Endometrial microvascular endothelial cells (primary cell): ENCODE data around the gene NPY5R. TPM values are rescaled to one million over a fixed set of nuclear protein-coding genes. Genes with fewer than 3 reads are reported as not detected.

ENCODE experiments used
- in situ Hi-C: cut with HindIII; loops from 2 replicates; pipeline ENCODE4 v1.10.0; 2017; ENCODE audit warnings: low sequenced_read_pairs, low pct_unique_long_range_greater_than_20kb; ENCODE audit errors: inconsistent ontology term
- total RNA-seq: library from RNA; depleted of rRNA; stranded (reverse); fragments of >200 nt; gene quantifications from one replicate; pipeline ENCODE4 v1.2.3, GENCODE V29; 2015; ENCODE audit errors: inconsistent ontology term

The NPY5R gene
- total RNA-seq, result not detected

DNA sequence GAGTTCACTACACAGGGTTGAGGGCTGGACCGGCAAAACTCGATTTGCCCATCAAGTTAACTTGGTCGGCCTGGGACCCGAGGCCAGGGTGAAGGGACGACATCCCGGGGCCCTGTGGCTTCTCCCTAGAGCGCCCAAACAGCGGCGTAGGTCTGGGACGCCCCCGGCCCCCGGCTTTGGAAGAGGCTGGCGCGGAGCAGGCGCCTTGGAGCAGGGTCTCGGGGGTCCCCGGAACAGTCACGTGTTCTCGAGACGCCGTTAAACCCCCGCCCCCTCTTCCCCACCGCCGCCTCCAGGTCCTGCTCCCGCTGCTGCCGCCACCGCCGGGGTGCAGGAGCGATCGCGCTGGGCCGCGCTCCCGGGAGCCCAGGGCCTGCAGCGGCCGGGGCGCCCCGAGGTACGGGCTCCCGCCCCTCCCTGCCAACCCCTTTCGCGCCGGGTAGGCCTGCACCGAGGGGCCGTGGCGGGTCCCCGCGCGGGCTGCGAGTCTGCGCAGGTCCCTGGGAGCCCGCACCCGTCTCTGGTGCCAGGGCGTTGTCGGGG, at the start of gene NPY5R:
Gene NPY5R (plus strand): TSS at position 289 of the 543 bp plus-strand sequence. CDS start 6,382 bp downstream, outside the sequence.
- in situ Hi-C loops, result no loop called here

DNA sequence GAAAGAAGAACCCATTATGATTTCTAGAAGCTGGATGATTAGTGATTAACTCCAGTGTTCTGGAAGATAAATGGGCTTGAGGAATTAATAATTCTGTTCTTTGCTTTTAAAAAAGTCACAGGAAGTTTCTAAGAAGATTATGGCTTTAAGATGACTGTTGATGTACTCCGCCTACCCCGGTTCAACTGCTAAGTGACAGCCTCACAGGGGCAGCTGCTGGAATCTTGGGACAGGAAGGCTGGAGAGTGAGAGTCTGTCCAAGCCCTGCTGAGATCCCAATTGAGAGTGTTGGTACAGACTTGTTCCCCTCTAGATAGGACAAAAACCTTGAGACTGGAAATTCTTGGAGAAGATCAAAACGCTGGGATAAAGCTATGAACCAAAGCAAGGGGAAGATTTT, 48.6 kb upstream of the NPY5R start:
- in situ Hi-C loops, result no loop called here

DNA sequence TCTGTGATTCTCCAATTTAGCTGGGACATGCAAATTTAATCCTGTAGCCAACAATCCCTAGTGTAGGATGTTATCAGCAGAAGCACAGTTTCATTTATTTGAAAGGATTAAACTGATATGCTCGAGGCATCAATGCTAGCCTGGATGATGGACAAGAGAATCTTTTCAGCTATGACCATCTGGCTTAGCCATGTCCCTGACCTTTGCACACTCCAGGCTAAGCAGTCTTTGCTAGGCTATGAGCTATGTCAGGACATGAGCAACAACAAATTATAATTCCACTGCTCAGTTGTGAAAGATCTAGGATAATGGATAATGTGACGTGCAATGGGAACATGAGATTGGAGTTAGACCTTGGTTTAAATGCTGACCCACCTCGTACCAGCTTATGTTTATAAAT, 43.2 kb upstream of the NPY5R start:
- in situ Hi-C loops, result no loop called here

DNA sequence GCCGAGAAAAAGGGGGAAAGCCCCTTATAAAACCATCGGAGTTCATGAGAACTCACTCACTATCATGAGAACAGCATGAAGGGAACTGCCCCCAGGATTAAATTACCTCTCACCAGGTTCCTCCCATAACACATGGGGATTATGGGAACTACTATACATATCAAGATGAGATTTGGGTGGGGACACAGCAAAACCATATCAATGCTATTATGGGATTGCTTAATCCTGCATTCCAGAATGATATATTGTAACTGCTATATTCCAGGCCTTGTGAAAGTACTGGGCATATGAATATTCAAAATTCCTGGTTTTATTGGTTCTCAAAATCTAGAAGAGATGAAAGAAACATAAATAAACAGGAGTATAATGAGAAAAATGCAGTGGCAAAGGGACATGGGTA, 40.6 kb upstream of the NPY5R start:
- in situ Hi-C loops, result no loop called here

DNA sequence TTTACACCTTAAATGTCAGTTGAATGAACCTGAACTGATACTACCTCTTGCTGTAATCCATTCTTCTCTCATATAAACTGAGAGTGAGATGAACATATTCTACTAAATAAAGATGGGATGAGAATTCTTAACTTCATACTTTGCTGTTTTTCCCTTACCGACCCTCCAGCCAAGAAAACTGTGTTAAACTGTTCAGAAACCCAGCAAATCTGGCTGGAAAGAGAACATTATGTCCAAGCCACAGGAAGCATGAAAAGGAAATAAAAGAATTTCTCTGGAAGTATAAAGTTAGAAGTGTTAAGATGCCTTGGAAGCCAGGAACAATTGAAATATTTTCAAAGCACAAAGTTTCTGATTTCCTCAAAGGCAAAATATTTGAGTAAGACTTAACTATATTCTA, 34.2 kb upstream of the NPY5R start:
- in situ Hi-C loops, result no loop called here

DNA sequence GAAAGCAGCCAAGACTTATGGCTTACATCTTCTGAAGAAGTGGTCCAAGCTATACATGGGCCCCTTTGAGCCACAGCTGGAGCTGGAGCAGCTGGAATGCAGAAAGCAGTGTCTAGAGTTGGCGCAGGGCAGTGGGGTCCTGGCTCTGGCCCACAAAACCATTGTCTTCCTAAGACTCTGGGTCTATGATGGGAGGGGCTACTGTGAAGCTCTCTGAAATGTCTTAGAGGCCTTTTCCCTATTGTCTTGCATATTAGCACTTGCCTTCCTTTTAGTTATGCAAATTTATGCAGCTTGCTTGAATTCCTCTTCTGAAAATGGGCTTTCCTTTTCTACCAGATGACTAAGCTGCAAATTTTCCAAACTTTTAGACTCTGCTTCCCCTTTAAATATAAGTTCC, 26.6 kb upstream of the NPY5R start:
- in situ Hi-C loops, result no loop called here

DNA sequence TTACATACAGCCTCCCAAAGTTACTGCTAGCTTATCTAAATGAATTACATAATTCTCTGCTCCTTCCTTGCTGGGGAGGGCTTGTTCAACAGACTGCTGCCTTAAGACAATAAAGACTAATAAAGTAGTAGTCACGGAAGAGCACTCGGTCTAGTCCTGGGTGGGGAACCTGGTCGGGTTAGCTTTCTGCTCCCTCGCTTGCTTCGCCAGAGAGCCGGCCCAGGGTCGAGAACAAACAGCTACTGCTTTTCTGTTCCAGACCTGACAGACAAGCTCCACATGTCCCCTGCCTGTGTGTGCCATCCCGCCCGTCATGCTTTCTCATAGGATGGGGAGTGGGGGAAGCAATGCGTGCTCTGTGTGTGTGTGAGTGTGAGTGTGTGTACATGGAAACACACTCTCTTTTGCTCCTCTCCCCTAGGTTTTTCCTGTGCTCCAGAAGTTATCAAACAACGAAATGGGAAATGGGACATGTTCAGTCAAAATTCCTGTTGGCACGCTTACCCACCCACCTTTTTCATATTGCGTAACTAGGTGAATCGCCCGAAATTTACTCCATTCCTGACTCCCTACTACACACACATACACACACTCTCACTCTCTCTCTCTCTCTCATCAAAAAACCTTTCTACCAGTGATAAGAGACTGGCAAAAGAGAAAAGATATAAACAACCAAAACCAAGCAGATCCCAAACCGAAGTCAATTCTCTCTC, 12.6 kb upstream of the NPY5R start:
- in situ Hi-C loops, result no loop called here

DNA sequence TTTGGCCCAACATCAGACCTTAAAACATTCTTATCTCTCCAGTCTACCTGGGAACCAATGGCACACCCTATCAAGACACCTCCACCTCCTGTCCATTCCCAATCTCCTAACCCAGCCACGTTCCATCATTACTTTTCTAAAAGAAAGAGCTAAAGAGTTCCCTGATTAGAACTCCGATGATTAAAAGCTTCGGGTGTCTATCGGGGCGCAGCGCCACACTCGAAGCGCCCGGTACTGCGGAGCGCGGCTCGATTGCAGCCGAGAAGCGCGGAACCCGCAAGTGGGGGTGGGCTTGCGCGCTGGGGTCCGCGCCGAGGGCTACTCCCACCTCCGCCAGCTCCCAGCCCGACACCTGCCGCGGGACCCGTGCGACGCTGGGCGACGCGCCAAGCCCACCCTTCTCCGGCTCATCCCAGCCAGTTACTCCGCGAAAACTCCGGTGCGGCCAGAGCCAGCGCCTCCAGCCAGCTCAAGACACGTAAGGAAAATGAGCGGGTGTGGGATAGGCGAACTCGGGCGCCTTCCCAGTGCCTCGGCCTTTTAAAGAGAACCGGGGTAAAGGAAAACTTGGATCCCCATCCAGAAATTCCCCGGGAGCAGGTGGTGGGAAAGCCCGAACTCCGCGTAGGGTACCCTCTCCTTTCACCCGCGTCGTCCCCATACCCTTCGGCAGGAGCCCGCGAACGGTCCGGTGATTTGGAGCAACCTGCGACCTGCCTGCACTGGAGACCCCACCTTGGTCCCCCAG, 11.9 kb upstream of the NPY5R start:
- in situ Hi-C loops, result no loop called here

DNA sequence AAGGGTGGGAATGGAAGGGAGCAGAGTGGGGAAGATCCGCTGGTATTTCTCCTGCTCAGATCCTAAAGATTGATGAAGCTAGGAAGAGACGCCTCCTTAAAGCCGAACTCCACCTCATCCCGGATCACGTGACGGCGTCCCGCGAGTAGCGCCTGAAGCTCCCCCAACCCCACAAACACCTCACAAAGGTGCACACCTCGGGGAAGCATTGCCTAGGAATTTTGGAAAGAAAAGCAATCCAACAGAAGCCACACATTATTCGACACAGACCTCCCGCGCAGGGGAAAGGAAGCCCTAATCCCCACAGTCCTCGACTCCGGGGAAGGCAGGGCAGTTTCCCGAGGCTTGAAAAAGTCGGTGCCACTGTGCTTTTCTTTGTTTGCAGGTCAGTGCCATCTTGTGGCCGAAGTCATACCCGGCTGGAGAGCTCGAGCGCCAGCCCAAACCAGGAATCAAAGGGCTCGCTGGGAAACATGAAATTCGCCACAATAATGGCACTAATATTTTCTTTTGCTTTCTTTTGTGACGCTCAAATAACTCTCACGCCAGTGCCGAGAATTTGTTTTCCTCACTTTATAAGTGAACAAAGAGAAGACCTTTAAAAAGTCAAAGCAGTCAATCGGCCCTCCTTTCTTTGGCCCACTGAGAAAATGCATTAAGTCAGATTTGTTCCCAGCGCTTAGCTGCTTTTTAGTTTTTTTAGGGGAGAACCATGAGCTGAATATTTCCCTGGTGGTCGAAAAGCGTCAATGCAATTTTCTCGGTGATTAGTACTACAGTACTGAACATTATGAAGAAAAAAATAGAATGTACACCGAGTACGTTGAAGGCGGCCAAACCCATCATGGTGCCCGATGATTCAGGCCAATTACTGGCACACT, 10.9 kb upstream of the NPY5R start, which contains the start of gene NPY1R:
Gene NPY1R (minus strand): TSS at position 71 of the 881 bp plus-strand sequence. CDS start 6,042 bp downstream, outside the sequence.
- in situ Hi-C loops, result no loop called here

DNA sequence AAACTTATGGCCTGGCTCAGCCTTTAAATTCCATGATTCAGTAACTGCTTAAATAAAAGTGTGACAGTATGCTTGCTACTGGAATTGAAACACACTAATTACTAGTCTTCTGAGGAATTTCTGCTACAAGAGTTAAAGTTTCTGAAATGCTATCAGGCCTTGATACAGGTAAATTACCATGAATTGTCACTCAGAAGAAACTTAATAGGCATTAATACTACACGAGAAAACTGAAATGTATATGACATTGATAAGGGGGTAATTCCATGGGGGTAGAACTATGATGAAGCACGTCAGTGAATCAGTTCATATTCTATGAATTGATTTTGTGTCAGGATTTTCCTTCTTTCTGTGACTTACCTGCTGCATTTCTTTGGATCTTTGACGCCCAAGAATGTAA, 8.3 kb upstream of the NPY5R start:
- in situ Hi-C loops, result no loop called here

DNA sequence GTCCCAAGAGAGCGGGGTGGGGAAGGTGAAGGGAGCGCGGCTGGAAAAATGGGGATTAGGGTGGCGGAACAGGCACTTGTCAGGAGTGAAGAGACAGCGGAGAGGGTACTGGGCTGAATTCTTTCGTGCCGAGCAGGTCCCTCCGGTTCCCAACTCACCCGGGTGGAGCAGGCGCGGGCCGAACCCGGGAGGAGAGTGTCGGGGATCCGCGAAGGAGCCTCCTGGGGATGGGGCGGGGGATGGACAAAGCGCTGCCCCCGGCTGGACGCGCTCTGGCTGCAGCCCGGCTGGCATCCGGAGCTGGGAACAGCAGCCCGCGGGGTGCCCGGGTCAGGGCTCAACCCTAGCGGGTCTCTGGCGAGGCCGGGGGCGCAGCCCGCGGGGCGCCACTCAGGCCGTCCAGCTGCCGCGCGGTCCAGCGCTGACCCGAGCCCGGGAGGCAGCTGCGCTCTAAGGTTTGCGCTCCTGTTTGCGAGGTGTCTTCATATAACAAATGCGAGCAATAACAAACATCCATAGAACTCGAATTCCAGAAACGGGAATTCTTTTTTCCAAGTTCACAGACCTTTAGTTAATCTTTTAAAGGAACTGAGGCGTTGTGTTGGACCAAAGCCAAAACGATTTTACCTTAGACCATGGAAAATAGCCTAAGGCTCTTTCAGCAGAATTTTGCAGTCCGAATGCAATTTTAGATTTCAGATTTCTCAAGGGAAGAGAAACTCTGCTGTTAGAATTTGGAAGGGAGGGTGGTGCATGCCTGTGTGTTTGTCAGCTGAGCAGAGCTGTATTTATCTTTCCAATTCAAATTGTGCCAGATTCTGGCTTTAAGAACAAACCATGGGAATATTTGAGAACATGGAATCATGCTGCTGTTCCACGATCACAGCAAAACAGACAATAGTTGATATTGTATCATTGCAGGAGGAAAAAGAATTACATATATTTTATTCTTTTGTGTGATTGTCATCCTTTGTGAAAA, 744 bp downstream of the NPY5R start:
- in situ Hi-C loops, result no loop called here

DNA sequence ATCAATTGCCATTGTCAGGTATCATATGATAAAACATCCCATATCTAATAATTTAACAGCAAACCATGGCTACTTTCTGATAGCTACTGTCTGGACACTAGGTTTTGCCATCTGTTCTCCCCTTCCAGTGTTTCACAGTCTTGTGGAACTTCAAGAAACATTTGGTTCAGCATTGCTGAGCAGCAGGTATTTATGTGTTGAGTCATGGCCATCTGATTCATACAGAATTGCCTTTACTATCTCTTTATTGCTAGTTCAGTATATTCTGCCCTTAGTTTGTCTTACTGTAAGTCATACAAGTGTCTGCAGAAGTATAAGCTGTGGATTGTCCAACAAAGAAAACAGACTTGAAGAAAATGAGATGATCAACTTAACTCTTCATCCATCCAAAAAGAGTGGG, 7.0 kb downstream of the NPY5R start:
- in situ Hi-C loops, result no loop called here

DNA sequence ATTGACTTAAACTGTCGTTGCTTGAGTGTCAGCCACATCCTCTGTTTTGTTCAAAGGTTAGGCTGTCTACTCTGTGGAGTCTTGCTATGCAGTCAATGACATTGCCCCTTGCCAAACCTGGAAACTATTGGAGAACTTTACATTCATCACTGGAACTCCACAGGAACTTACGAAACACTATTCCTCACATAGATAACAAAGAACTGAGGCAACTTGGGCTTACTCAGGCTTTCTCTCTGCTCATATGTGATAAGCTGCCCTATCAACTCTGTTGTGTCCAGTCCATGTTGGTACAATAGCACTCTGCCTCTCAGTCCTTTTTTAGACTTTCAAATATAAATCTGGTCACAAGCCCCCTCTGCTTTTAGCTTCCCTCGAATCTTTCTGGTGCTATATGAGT, 9.4 kb downstream of the NPY5R start:
- in situ Hi-C loops, result no loop called here

DNA sequence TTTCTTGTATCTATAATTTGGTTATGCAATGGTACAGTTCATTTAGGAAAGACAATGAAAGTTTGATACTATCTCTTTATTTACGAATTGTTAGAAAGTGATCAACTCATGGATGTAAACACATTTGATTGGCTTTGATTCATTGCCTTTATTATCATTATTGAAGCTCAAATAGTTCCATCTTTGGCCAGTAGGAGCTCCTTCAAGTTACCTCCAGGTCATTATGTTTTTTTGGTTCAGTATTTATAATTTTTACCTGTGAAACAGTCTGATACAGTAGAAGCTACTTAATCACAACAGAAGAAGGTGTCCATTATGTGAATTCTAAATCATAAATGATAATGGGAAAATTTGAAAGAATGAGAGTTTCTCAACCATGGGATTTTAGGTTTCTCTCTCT, 12.4 kb downstream of the NPY5R start:
- in situ Hi-C loops, result no loop called here

DNA sequence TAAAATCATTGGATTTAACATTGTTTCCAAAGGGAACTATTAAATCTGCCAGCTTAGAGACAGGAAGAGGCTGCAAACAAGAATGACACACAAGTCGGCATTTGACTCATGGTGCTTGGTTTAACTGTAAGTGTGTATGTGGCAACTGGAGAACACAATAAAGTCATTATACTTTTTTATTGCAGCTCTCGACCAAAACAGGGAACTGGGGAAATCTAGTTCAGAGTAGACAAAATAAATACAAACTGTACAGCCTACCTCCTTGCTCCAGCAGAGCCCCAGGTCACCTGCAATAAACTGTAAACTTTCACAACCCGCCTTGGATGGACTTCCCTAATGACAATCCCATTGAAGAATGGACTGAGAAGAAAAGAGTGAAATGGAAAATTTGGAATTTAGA, 24.0 kb downstream of the NPY5R start:
- in situ Hi-C loops, result no loop called here

DNA sequence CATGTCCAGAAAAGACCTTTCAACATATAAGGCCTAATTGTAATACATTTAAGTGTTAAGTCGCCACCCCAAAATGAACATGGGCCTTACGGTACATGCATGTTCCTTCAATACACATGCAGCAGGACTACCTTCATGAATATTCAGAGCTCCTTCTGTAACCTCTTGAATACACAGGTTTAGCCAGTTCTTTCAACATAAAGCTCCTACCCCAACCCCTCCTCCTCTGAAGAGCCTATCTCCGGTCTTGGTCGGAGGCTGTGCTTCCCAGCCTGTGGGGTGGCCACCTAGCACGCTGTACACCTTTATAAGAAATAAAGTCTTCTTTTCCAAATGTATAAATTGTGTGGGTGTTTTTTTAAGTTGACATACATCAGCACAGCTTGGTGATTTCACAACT, 28.3 kb downstream of the NPY5R start:
- in situ Hi-C loops, result no loop called here

DNA sequence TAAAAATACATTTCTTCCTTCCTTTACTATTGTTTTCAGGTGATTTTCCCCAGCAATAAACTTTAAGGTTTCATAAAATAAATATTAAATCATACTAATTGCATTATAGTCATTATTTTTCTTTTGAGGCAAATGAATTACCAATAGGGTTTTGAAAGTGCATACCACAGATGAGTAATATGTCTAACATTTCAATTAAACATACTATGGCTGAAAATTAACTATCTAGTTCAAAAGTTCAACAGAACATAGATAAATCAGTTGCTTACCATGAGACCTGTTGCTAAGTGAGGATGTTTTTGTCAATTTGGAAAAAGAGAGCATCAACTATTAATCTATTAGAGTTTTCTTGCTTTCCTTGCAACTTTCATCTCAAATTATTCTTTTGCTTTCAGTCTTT, 35.0 kb downstream of the NPY5R start:
- in situ Hi-C loops, result no loop called here

DNA sequence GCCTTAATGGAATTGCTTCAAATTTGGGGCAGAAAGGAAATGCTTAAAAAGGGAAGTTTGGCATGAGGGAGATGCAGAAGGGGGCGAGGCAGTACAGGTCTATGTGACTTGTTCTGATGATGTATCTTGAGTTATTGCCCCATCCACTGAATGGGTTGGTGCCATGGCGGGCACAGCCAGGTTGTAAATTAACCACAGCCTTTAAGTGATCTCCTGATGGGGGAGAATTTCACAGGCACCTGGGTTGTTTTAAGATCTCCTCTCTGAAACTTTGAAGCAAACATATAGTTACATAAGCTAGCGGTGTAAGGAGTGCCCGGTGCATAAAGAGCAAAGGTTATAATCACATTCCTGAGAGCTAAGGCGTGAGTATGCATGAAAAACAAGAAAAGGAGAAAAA, 37.0 kb downstream of the NPY5R start:
- in situ Hi-C loops, result no loop called here
